ENCODE data around the gene PMM2. TPM values are rescaled to one million over a fixed set of nuclear protein-coding genes. Genes with fewer than 3 reads are reported as not detected.
"Not testable (repeated sequence)": the region's sequence is repeated elsewhere in the genome, so short reads cannot be mapped to it uniquely, and the experiment has no call there.

PMM2 gene
- total and polyA plus RNA-seq, 2 experiments from 2014 or later: 38.2 to 60.4 TPM

DNA sequence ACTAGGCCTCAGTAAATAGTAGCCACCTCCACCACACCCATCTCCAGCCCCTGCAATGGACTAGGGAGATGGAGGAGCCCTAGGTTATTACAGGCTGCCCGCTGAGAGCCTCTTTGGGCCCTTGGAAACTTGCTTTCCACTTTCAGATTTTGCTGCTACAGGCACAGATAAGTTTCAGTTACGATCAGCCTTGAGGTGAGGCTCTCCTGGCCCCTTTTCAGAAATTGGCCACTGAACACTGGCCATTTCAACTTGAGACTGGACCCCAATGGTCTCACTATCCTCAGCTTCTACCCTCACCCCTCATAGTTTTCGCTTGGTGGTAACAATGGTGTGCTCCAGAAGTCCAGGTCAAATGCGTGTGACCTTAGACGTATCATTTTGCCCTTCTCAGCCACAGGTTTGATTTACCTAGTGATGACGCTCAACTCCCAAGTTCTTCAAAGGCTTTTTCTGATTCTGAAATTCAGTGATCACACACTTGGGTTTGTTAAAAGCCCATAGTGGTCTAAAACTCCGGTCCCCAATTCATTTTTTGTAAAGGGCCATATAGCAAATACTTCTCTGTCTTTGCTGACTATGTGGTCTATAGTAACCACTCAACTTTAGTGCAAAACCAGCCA is 1.0 kb downstream of the PMM2 start:
- Histone ChIP-seq H3K27ac (ENCODE audit: low read depth) (0 out of 2 replicates have a peak overlapping the region, but pooled peaks have one; percentile 1), H3F3A (replicated peaks; ENCODE audit: low read depth) (0 out of 2 replicates have a peak, but pooled peaks cover 11% of the 10 kb centered on the region), H3K4me3 (peak overlapping the region; percentile 90), H2AFZ (no peak overlapping the region), H3K4me1 (ENCODE audit: insufficient read depth) (peaks cover 16% of the 10 kb centered on the region), H4K20me1 (replicated peaks; ENCODE audit: insufficient read depth) (peaks cover 37% of the 10 kb centered on the region), H3K79me2 (replicated peaks; ENCODE audit: insufficient read depth) (peaks cover 73% of the 10 kb centered on the region), H3K27me3 (ENCODE audit: insufficient read depth) (no peaks in the 10 kb centered on the region), H3K4me2 (peak overlapping the region; percentile 85), H3K36me3 (ENCODE audit: insufficient read depth) (peaks cover 20% of the 10 kb centered on the region), H3K9me2 (ENCODE audit: insufficient read depth) (no peaks in the 10 kb centered on the region)
- peaks cover 43% of the 10 kb centered on the region for H3K36me3 Mint-ChIP-seq (ENCODE audit: low read depth)
- ATAC-seq: no peak
- DNase-seq (ENCODE audit: low spot score): no peak
- H3K4me3 Mint-ChIP-seq: peak overlapping the region; percentile 95
- no peaks in the 10 kb centered on the region for H3K9me3 Mint-ChIP-seq
- TF ChIP-seq, protein P1, sequence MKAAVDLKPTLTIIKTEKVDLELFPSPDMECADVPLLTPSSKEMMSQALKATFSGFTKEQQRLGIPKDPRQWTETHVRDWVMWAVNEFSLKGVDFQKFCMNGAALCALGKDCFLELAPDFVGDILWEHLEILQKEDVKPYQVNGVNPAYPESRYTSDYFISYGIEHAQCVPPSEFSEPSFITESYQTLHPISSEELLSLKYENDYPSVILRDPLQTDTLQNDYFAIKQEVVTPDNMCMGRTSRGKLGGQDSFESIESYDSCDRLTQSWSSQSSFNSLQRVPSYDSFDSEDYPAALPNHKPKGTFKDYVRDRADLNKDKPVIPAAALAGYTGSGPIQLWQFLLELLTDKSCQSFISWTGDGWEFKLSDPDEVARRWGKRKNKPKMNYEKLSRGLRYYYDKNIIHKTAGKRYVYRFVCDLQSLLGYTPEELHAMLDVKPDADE (IDR thresholded peaks at IDR 0.05): no peak
- TF ChIP-seq EZH2 (IDR thresholded peaks at IDR 0.05; ENCODE audit: low read depth, unreplicated experiment) (no peak), ZNF114 (CRISPR knock-in tag; IDR thresholded peaks at IDR 0.05) (no peak)
- H3K27me3 Mint-ChIP-seq (ENCODE audit: insufficient read depth, low read depth, poor library complexity): peaks cover 7% of the 10 kb centered on the region
- peak overlapping the region; percentile 86 for H3K27ac Mint-ChIP-seq
- H3K4me1 Mint-ChIP-seq: peaks cover 8% of the 10 kb centered on the region

DNA sequence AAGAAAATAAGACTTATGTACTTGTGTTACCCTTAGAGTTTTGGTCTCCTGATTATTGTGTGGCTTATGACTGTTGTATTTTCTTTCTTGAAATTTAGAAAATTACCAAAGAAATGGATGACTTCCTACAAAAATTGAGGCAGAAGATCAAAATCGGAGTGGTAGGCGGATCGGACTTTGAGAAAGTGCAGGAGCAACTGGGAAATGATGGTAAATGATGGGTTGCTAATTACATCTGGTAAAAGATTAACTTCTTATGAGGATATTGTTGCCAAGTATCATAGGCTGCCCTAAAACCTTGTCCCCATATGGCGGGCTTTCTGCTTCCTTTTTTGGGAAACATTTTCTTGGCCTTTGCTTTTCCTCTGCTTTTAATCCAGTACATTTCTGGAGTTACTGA is 4.1 kb downstream of the PMM2 start:
- H3K27me3 ChIP-seq (ENCODE audit: insufficient read depth): no peaks in the 10 kb centered on the region
- no peaks in the 10 kb centered on the region for H3K9me2 ChIP-seq (ENCODE audit: insufficient read depth)
- ATAC-seq (no peak), DNase-seq (ENCODE audit: low spot score) (no peak)
- no peak overlapping the region for H3K27ac ChIP-seq (ENCODE audit: low read depth)
- peaks cover 61% of the 10 kb centered on the region for H3K36me3 Mint-ChIP-seq (ENCODE audit: low read depth)
- peaks cover 8% of the 10 kb centered on the region for H3K4me1 Mint-ChIP-seq
- no peak for TF ChIP-seq ZNF331 (CRISPR knock-in tag; IDR thresholded peaks at IDR 0.05; ENCODE audit: low read depth)
- no peak for TF ChIP-seq NANOG (IDR thresholded peaks at IDR 0.05; ENCODE audit: borderline replicate concordance)
- TF ChIP-seq EZH2phosphoT487 (IDR thresholded peaks at IDR 0.05; ENCODE audit: unreplicated experiment): no peak
- no peak for TF ChIP-seq CREB1 (CRISPR knock-in tag; IDR thresholded peaks at IDR 0.05; ENCODE audit: low read depth)
- no peak for TF ChIP-seq ZNF114 (CRISPR knock-in tag; IDR thresholded peaks at IDR 0.05)
- TF ChIP-seq, protein P1 (IDR thresholded peaks at IDR 0.05): no peak
- no peak for TF ChIP-seq EZH2 (IDR thresholded peaks at IDR 0.05; ENCODE audit: low read depth, unreplicated experiment)
- no peak for TF ChIP-seq STAT1 (IDR thresholded peaks at IDR 0.05; ENCODE audit: unreplicated experiment)
- TF ChIP-seq, protein P2, sequence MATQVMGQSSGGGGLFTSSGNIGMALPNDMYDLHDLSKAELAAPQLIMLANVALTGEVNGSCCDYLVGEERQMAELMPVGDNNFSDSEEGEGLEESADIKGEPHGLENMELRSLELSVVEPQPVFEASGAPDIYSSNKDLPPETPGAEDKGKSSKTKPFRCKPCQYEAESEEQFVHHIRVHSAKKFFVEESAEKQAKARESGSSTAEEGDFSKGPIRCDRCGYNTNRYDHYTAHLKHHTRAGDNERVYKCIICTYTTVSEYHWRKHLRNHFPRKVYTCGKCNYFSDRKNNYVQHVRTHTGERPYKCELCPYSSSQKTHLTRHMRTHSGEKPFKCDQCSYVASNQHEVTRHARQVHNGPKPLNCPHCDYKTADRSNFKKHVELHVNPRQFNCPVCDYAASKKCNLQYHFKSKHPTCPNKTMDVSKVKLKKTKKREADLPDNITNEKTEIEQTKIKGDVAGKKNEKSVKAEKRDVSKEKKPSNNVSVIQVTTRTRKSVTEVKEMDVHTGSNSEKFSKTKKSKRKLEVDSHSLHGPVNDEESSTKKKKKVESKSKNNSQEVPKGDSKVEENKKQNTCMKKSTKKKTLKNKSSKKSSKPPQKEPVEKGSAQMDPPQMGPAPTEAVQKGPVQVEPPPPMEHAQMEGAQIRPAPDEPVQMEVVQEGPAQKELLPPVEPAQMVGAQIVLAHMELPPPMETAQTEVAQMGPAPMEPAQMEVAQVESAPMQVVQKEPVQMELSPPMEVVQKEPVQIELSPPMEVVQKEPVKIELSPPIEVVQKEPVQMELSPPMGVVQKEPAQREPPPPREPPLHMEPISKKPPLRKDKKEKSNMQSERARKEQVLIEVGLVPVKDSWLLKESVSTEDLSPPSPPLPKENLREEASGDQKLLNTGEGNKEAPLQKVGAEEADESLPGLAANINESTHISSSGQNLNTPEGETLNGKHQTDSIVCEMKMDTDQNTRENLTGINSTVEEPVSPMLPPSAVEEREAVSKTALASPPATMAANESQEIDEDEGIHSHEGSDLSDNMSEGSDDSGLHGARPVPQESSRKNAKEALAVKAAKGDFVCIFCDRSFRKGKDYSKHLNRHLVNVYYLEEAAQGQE (IDR thresholded peaks at IDR 0.05; ENCODE audit: unreplicated experiment): no peak
- H3K4me3 ChIP-seq: no peak overlapping the region
- no peak overlapping the region for H3K4me2 ChIP-seq
- H4K20me1 ChIP-seq (replicated peaks; ENCODE audit: insufficient read depth): peaks cover 43% of the 10 kb centered on the region
- no peak overlapping the region for H2AFZ ChIP-seq
- peaks cover 13% of the 10 kb centered on the region for H3K4me1 ChIP-seq (ENCODE audit: insufficient read depth)
- H3F3A ChIP-seq (replicated peaks; ENCODE audit: low read depth): 0 out of 2 replicates have a peak, but pooled peaks cover 18% of the 10 kb centered on the region
- no peaks in the 10 kb centered on the region for H3K9me3 Mint-ChIP-seq
- H3K79me2 ChIP-seq (replicated peaks; ENCODE audit: insufficient read depth): peaks cover 82% of the 10 kb centered on the region
- peaks cover 31% of the 10 kb centered on the region for H3K36me3 ChIP-seq (ENCODE audit: insufficient read depth)
- H3K27me3 Mint-ChIP-seq (ENCODE audit: insufficient read depth, low read depth, poor library complexity): peaks cover 5% of the 10 kb centered on the region
- no peak overlapping the region for H3K27ac Mint-ChIP-seq
- H3K4me3 Mint-ChIP-seq: no peak overlapping the region

DNA sequence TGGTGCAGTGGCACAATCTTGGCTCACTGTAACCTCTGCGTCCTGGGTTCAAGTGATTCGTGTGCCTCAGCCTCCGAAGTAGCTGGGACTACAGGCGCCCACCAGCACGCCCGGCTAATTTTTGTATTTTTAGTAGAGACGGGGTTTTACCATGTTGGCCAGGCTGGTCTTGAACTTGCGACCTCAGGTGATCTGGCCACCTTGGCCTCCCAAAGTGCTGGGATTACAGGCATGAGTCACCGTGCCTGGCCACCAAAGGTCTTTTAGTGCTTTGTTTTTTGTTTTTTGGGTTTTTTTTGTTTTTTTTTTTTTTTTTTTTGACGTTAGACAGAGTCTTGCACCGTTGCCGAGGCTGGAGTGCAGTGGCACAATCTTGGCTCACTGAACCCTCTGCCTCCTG is 6.1 kb downstream of the PMM2 start:
- H3K4me1 ChIP-seq (ENCODE audit: insufficient read depth); H3K9me3 Mint-ChIP-seq; DNase-seq (ENCODE audit: low spot score); H3K27ac Mint-ChIP-seq; H3K9me2 ChIP-seq (ENCODE audit: insufficient read depth); H3K4me2 ChIP-seq; ATAC-seq; H3K4me3 Mint-ChIP-seq; H3K27me3 ChIP-seq (ENCODE audit: insufficient read depth); H3K4me1 Mint-ChIP-seq; H3K4me3 ChIP-seq; H2AFZ ChIP-seq; H3K27me3 Mint-ChIP-seq (ENCODE audit: insufficient read depth, low read depth, poor library complexity); H3K27ac ChIP-seq (ENCODE audit: low read depth): not testable (repeated sequence)
- peaks cover 52% of the 10 kb centered on the region for H3K36me3 ChIP-seq (ENCODE audit: insufficient read depth)
- H4K20me1 ChIP-seq (replicated peaks; ENCODE audit: insufficient read depth): peaks cover 37% of the 10 kb centered on the region
- H3K36me3 Mint-ChIP-seq (ENCODE audit: low read depth): peaks cover 73% of the 10 kb centered on the region
- H3K79me2 ChIP-seq (replicated peaks; ENCODE audit: insufficient read depth): peaks cover 76% of the 10 kb centered on the region
- H3F3A ChIP-seq (replicated peaks; ENCODE audit: low read depth): peaks cover 14% of the 10 kb centered on the region; the same call in 1 of the 2 replicates
